GM12878 (cell line): ENCODE data around the gene SLC23A1. TPM values are rescaled to one million over a fixed set of nuclear protein-coding genes. Genes with fewer than 3 reads are reported as not detected.

Source experiments
- ATAC-seq: fragments of 200-7000 bp; cut with Tn5 transposase; 3 replicates; pipeline ENCODE4 v1.9.1; 2020; ENCODE audit warnings: mild to moderate bottlenecking, moderate library complexity
- BruUV-seq: library from RNA; stranded (reverse); fragments of 400-500 nt; replicated peaks from 2 replicates; lab custom pipeline; 2021; lab: Mats Ljungman, UMichigan
- CTCF ChIA-PET: fragments of 300-600 bp; sonication (Branson Sonifier 250); formaldehyde crosslinking; extraction: SDS; loops from one replicate; lab custom pipeline; 2021; ENCODE audit warnings: inconsistent platforms; lab: Yijun Ruan, JAX
- POLR2A ChIA-PET: fragments of 350-600 bp; formaldehyde crosslinking; extraction: SDS; loops from one replicate; lab custom pipeline; 2021; ENCODE audit warnings: inconsistent platforms; lab: Charles Lee
- RAD21 ChIA-PET: fragments of 300-600 bp; sonication (Branson Sonifier 250); formaldehyde crosslinking; loops from one replicate; lab custom pipeline; 2023; ENCODE audit warnings: antibody characterized with exemption; ENCODE audit not compliant: unreplicated experiment; lab: Charles Lee
- SMC1A ChIA-PET: fragments of 300-600 bp; sonication (Branson Sonifier 250); formaldehyde crosslinking; loops from one replicate; lab custom pipeline; 2023; ENCODE audit not compliant: unreplicated experiment, uncharacterized antibody; lab: Charles Lee
- DNase-seq: peaks from one replicate; pipeline ENCODE4 v3.0.0-alpha.2; 2011; ENCODE audit warnings: low read depth, low spot score
- FAIRE-seq: peaks from 3 replicates; lab custom pipeline; 2011; peaks lifted over from hg19 to GRCh38; lab: Jason Lieb, UNC
- H2AFZ ChIP-seq: 2 replicates; pipeline ENCODE4 v1.6.0; 2011; ENCODE audit warnings: low read depth, low read length, control low read depth; ENCODE audit not compliant: control insufficient read depth
- H3K27ac ChIP-seq: 2 replicates; pipeline ENCODE4 v1.5.1; 2011; ENCODE audit warnings: control low read depth; ENCODE audit not compliant: control insufficient read depth, insufficient read depth
- H3K27me3 ChIP-seq, 2 experiments: replicated peaks in 1 of 2; 2 replicates each; pipeline versions ENCODE4 v1.6.0 to v1.6.1; 2011; ENCODE audit warnings: low read length in 1 of 2; ENCODE audit not compliant: control insufficient read depth in 2 of 2, insufficient read depth in 2 of 2
- H3K36me3 ChIP-seq, 2 experiments: 2 replicates each; pipeline ENCODE4 v1.5.1; 2011; ENCODE audit warnings: low read length in 1 of 2; ENCODE audit not compliant: control insufficient read depth in 2 of 2, insufficient read depth in 2 of 2
- H3K4me1 ChIP-seq: 2 replicates; pipeline ENCODE4 v1.6.1; 2011; ENCODE audit warnings: mild to moderate bottlenecking, low read length, moderate library complexity, mixed read lengths; ENCODE audit not compliant: control insufficient read depth, insufficient read depth
- H3K4me2 ChIP-seq: 2 replicates; pipeline ENCODE4 v1.6.0; 2011; ENCODE audit warnings: control low read depth; ENCODE audit not compliant: control insufficient read depth, insufficient read depth
- H3K4me3 ChIP-seq: fragments of 200-600 bp; sonication (generic); 2 replicates; pipeline ENCODE4 v1.5.1; 2016
- H3K79me2 ChIP-seq: 2 replicates; pipeline ENCODE4 v1.6.0; 2011; ENCODE audit warnings: low read length; ENCODE audit not compliant: control insufficient read depth, insufficient read depth
- H3K9ac ChIP-seq: 2 replicates; pipeline ENCODE4 v1.8.0; 2011; ENCODE audit warnings: low read length, control low read depth, mixed read lengths; ENCODE audit not compliant: control insufficient read depth, insufficient read depth
- H3K9me3 ChIP-seq: replicated peaks from 3 replicates; pipeline ENCODE4 v1.5.1; 2011; ENCODE audit warnings: mild to moderate bottlenecking, low read length; ENCODE audit not compliant: control insufficient read depth, insufficient read depth
- H4K20me1 ChIP-seq: 2 replicates; pipeline ENCODE4 v1.6.0; 2011; ENCODE audit not compliant: control insufficient read depth, insufficient read depth
- CEBPZ ChIP-seq: fragments of 150-350 bp; IDR thresholded peaks from 2 replicates; pipeline ENCODE4 v1.6.1; 2016; ENCODE audit warnings: low read depth, low read length
- CTCF ChIP-seq, 3 experiments: IDR thresholded peaks in 2 of 3; conservative IDR thresholded peaks in 1 of 3; 2 replicates each; pipeline ENCODE4 v1.5.1; 2011; ENCODE audit warnings: low read depth in 3 of 3, low read length in 3 of 3, mild to moderate bottlenecking in 3 of 3, control low read depth in 2 of 3, moderate library complexity in 2 of 3, inconsistent platforms in 1 of 3, mixed read lengths in 1 of 3; ENCODE audit not compliant: control insufficient read depth in 2 of 3, insufficient read depth in 1 of 3; ENCODE audit errors: extremely low read depth in 1 of 3
- KAT2A ChIP-seq: conservative IDR thresholded peaks from 2 replicates; pipeline ENCODE4 v1.6.1; 2011; ENCODE audit warnings: low read depth, low read length; ENCODE audit not compliant: control insufficient read depth
- SMC3 ChIP-seq: IDR thresholded peaks from 2 replicates; pipeline ENCODE4 v1.6.1; 2011; ENCODE audit warnings: low read length, improper control_type of control experiment, borderline replicate concordance
- YY1 ChIP-seq: IDR thresholded peaks from 2 replicates; pipeline ENCODE4 v1.6.1; 2011; ENCODE audit warnings: low read depth, mild to moderate bottlenecking, low read length
- ZSCAN29 ChIP-seq: fragments of 450-650 bp; IDR thresholded peaks from 2 replicates; pipeline ENCODE4 v1.6.1; 2017; ENCODE audit warnings: mild to moderate bottlenecking, moderate library complexity
- WGBS: methylation state at CpG from one replicate; pipeline ENCODE4 v1.1.6; 2016; ENCODE audit warnings: low lambda C conversion rate; ENCODE audit not compliant: insufficient replicate concordance, insufficient coverage; ENCODE audit errors: missing lambda C conversion rate; 5-methylcytosine and 5-hydroxymethylcytosine counted together
- in situ Hi-C: fragments of 300-500 bp; cut with MboI; formaldehyde crosslinking; loops from 9 replicates; pipeline ENCODE4 v1.14.3; 2018; ENCODE audit warnings: mixed read lengths
- intact Hi-C: fragments of 100-400 bp; cut with micrococcal nuclease; formaldehyde crosslinking; loops from one replicate; pipeline ENCODE4 v1.14.2; 2022; ENCODE audit not compliant: unreplicated experiment
- polyA plus RNA-seq, 11 experiments: library from polyadenylated mRNA; depleted of rRNA in 4 of 11; unstranded in 6 of 11; stranded (reverse) in 5 of 11; fragments of >200 nt; fragmentation: Nextera tagmentation in 4 of 11; fragmentation: Illumina TruSeq in 1 of 11; extraction: Ambion mirVana in 4 of 11; extraction: Trizol in 1 of 11; gene quantifications; 1 replicate in 1 of 11; 2 replicates in 10 of 11; pipeline versions ENCODE4 v1.2.1 to v1.2.3, GENCODE V29; 2011 to 2016; ENCODE audit warnings: inconsistent platforms in 2 of 11, missing spikeins in 2 of 11, low read depth in 1 of 11
- total RNA-seq, 4 experiments: library from RNA; depleted of rRNA in 3 of 4; stranded (reverse); fragments of >200 nt in 3 of 4; fragmentation: Illumina TruSeq in 1 of 4; extraction: Trizol in 1 of 4; gene quantifications; 2 replicates each; pipeline versions ENCODE4 v1.2.1 to v1.2.3, GENCODE V29; 2013 to 2021

Gene SLC23A1
- total and polyA plus RNA-seq, 10 of the 15 experiments (the other 5 are each of a cell fraction or from before 2014, with no cell fraction given) = 0.35 to 4.7 (median 1.6) TPM

DNA sequence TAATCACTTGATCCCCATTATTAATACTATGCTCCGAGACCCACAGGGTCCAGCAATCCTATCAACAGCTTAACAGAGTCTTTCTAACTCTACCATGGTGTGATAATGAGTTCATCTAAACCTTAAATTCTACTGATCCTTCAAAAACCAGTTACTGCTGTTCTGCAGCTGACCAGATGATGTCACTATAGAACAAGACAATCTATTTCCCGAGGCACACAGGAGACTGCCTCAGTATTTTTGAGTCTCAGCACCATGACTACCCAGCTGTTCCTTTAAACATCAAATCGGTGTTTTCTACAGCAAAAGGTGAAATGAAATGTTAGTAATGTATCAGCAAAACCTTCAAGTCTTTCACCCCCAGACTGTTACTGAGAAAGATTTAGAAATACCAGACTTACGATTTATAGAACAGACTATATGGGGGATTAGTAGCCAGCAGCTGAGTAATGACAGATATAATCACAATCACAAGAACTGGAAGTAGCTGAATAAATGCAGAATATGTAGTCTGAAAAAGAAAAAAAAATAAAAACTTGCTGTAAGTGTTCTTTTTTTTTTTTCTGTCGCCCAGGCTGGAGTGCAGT, 39.3 kb upstream of the SLC23A1 start (continued):
- TF ChIP-seq SMC3 = peak; percentile 98
- no peak for TF ChIP-seq KAT2A
- TF ChIP-seq YY1 = peak; percentile 53; the same call in 1 of the 2 replicates
- TF ChIP-seq ZSCAN29 = no peak

DNA sequence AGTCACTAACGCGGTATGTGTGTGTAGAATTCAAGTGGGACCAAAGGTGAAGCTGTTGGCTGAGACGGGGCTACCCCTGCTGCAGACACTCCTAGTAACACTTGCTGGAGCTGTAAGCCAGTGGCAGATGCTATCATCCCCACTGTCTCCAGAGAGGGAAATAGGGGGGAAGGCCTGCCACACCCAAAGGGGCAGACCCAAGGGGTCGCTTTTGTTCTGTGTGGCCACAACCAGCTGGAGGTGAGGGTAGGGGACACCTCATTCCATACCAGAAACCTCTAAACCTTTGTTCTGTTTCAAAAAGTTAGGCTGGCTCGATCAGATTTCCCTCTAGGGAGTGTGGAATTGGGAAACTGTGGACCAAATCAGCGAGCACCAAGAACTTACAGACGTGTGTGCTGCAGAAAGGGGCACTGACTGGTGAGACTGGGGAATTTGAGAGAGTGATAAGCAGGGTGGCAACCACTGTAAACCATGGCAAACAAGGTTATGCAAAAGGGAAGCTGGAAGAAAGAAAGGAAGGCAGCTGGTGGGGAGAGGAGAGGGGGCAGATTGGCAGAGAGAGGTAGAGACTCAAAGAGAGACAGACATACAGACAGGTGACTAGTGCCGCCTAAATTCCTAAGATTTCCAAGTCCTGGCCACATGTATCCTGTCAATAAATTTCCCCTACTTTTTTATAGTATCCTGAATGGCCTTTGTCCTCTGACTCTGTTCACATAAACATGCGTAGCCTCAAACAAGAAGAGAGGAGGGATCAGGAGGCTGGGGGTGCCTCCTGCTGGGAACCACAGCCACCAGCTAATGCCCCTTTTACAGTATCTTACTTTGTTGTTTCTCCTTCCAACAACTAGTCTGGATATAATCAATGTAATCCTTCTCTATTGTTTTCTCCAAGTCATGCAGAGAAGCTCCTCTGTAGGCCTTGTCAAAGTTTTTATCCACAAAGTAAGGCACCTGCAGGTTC, 36.4 kb upstream of the SLC23A1 start:
- H3K36me3 ChIP-seq = peaks cover 0 to 3% of the 10 kb centered on the region in 2 experiments; a peak in 2 of 4 replicates
- POLR2A ChIA-PET = interaction anchor here (0.5 to 2.3 kb wide), 12 partner anchors 9 to 154 kb away, joined by 3 to 10 read pairs (median 5); partner anchors contain the start of genes DNAJC18 and SPATA24
- in situ Hi-C loops (loop anchor here (5.0 kb wide), 1 partner anchor 98 kb away; no protein-coding TSS in a partner anchor), intact Hi-C loops (loop anchor here (5.0 kb wide), 3 partner anchors 143 to 348 kb away; partner anchors contain the start of gene UBE2D2)
- H3K79me2 ChIP-seq = no peaks in the 10 kb centered on the region
- SMC1A ChIA-PET = interaction anchor here (0.5 to 5.6 kb wide), 28 partner anchors 8 to 252 kb away, joined by 3 to 105 read pairs (median 4); partner anchors contain the start of genes DNAJC18, SPATA24 and STING1
- no peak for ATAC-seq
- H3K27me3 ChIP-seq = no peaks in the 10 kb centered on the region
- no TSS peak for BruUV-seq
- no peak overlapping the region for H2AFZ ChIP-seq
- peaks cover 13% of the 10 kb centered on the region for H3K4me1 ChIP-seq
- WGBS = 79% methylated on average over 9 of the region's 9 CpGs
- no peak for FAIRE-seq
- CTCF ChIA-PET = interaction anchor here (0.7 to 9.5 kb wide), 26 partner anchors 9 to 346 kb away, joined by 3 to 491 read pairs (median 6); partner anchors contain the start of genes DNAJC18, PROB1 and STING1
- peak in 2 of 3 experiments; percentile 6 to 23; a peak in 1 of 6 replicates for TF ChIP-seq CTCF (IDR thresholded peaks at IDR 0.05 in 2 of 3, conservative IDR thresholded peaks at IDR 0.05 in 1 of 3; ENCODE audit: control insufficient read depth in 2 of 3, extremely low read depth in 1 of 3, insufficient read depth in 1 of 3, low read depth in 3 of 3, low read length in 3 of 3)
- no peak for TF ChIP-seq CEBPZ
- no peak overlapping the region for H3K4me3 ChIP-seq
- H3K27ac ChIP-seq = no peak overlapping the region
- H3K4me2 ChIP-seq = no peak overlapping the region
- no peak overlapping the region for H3K9ac ChIP-seq
- H4K20me1 ChIP-seq = no peaks in the 10 kb centered on the region
- DNase-seq = no peak
- no peaks in the 10 kb centered on the region for H3K9me3 ChIP-seq
- RAD21 ChIA-PET = interaction anchor here (0.5 to 9.2 kb wide), 15 partner anchors 12 to 328 kb away, joined by 3 to 241 read pairs (median 4); partner anchors contain the start of genes CXXC5, DNAJC18, PAIP2 and SPATA24
